SK-N-DZ (cell line): Measurements from ENCODE around the gene BCL11B.

Source experiments
- DNase-seq: peaks from one replicate; pipeline ENCODE4 v3.0.0-alpha.2; 2015; ENCODE audit warnings: low spot score

BCL11B gene

DNA sequence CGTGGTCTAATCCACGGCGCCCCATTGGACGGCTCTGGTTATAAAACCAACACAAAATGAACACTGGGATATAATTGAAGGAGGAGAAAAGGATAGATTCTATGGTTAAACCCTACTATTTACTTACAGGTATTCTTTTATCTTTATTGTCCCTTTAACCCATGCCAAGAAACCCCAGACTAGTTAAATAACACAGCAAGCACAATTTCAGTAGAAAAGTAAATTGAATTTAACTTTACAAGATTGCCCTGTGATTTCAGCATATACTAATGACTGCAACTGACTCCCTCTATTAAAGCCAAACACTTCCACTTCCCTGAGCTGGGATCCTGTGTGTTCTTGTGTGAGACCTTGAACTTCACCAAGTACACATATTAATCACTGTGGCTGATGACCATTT is 45.3 kb downstream of the BCL11B start:
- no peak for DNase-seq

DNA sequence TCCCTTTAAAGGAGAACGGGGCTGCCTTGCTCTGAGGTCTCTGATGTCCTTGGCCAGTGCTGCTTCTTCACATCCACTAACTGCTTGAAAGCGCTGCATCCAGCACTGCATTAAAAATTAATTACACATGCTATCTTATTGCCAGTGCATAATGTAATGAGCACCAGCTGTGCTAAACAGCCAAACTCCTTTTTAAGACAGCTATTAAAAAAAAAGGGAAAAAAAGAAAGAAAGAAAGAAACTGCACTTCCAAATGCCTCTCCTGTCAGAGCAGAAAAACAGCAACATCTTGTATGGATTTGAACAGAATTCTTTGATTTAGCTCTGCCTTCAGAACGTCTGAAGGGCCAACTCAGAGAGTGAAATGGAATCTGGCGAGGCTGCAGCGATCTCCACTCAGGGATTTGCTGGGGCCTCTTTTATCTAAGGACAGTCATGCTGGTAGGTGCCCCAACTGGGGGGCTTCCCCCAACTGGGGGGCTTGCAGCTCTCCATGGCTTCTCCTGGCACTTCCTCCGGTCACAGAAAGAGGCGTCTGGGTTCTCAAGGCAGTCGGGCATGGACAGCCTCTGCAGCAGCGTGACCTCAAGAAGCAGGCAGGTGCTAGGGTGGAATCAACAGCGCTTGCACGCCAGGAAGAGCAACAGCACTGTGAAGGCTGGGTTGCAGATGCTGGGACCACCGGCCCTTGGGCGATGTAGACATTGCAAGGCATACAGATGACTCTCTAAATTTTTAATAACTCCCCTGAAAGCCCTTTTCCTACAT is 46.4 kb downstream of the BCL11B start:
- DNase-seq = no peak

GRCh38 chr14:99224948-99225347 is 47.0 kb downstream of the BCL11B start:
- no peak for DNase-seq

DNA sequence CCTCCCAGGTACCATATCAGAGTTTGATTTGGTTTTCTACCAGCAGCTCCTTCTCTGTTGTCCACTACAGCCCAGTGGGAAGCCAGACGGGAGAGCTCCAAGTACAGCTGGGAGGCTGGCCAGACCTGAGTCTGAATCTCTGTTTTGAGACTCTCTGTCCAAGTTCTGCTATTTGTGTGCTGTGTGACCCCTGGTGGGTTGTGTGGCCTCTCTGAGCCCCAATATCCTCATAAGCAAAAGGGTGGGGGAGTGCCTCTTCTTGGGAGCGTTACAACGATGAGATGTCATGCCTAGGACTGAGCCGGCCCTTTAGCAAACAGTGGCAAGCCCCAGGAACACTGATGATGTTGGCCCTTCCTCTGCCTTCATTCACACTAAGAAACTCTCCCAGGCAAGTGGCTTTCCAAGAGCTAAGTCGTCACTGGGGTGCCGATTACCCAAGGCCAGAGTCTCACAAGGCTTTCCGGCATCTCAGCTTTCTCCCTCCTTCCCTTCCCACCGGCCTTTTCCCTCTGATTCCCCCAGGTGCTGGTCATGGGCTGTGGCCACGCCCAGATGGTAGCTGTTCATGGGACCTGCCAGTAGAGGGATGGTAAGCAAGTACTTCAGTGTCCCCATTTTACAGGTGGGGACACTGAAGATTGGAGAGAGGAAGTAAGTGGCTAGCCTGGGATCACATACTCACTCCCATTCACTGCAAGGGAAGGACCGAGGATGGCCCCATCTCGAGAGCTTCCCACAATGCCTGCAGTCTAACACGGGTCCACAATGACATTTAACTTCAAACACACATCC is 47.7 kb downstream of the BCL11B start:
- no peak for DNase-seq

- DNase-seq = no peak
Measured at GRCh38 chr14:99221445-99221844, 50.6 kb downstream of the BCL11B start.

GRCh38 chr14:99217066-99217955 is 54.7 kb downstream of the BCL11B start:
- no peak for DNase-seq

- DNase-seq = no peak
Measured at GRCh38 chr14:99216191-99216590, 55.8 kb downstream of the BCL11B start.

GRCh38 chr14:99215277-99215676 is 56.7 kb downstream of the BCL11B start:
- DNase-seq = no peak

DNA sequence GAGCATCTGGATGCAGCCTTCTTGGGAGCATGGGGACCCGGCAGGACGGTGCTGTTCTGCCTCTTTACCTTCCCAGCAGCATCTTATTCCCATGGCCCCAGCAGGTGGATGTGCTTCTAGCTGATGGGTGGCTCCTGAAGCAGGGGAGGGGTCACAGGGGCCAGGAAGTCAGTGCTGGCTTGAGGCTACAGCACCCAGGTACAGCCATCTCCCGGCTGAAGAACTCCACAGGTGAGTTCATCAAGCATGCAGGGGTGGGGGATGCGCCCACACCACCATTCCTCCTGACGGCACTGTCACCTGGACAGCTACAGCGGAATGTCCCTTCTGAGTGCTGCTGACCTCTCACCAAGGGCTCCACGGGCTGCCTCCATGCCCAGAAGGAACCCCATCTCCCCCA is 57.3 kb downstream of the BCL11B start:
- DNase-seq = no peak

DNA sequence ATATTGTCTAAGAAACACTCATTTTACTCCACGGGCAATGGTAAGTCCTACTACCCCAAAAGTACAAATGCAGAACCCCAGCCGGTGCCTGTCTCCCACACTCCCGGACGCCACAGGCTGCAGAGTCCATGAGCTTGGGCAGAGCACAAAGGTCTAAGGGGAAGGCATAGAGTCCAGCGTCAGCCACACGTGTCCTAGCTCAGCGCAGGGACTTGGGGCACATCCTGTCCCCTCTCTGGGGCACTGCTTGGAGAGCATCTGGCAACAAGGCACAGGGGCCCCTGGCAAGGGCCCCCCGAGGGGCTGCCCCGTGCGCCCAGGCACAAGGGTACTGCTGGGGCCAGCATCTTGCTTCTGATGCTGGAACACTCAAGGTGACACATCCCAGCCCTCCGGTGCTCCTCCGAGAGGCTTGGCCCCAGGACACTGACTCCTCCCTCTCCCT is 58.4 kb downstream of the BCL11B start:
- no peak for DNase-seq

DNA sequence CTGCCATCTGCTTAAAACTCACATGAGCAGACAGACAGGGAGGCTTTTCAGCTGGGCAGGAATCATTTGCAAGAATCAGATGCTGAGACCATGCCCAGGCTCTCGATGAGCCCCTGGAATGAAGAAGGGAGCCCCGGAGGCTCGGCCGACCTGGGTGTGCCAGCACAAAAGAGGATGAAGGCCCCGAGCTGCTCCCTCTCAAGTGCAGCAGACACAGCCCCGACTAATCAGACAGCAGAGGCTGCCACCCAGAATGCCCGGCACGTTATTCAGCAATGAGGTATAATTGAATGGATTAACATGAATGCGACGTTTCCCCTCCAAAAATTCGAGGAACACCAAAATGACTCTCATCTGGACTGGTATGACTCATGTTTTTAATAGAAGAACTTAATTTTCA is 58.9 kb downstream of the BCL11B start:
- DNase-seq = no peak

GRCh38 chr14:99212646-99213045 is 59.4 kb downstream of the BCL11B start:
- DNase-seq = no peak

DNA sequence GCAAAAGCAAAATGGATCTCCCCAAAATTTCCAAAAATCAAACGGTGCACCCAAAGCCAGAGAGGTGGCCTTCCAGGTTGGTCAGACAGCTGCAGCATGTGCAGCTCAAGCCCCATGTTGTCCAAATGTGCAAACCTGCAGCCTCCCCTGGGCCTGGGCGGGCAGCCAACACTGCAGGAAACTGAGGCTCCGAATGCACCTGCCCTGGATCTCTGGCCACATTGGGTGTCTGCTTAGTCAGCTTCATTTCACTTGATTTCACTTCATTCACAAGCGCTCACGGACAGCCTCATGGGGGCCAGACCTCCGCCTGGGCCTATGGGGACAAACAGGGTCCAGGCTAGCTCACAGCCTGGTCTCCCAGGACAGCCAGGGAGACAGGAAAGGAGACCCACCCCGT is 59.8 kb downstream of the BCL11B start:
- no peak for DNase-seq

GRCh38 chr14:99211410-99211809 is 60.6 kb downstream of the BCL11B start:
- no peak for DNase-seq

DNA sequence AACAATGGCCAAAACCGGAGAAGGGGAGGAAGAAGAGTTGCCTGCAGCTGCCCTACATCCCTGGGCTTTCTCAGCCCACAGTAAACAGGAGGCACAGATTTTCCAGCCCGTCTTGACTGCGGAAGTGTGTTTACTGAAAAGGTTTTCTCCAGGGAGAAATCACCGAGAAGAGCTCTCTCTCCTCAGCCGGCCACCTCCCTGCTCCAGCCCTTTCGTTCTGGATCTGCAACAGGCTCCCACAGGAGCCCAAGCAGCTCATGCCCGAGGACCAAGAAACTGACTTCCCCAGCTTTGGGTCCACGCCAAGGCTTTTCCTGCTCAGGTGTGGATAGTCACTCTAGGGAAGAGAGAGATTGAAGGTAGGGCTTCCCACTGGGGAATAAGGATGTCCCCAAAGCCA is 61.7 kb downstream of the BCL11B start:
- DNase-seq = no peak

- no peak for DNase-seq
Measured at GRCh38 chr14:99209409-99209808, 62.6 kb downstream of the BCL11B start.

GRCh38 chr14:99208318-99208717 is 63.7 kb downstream of the BCL11B start:
- DNase-seq = no peak

GRCh38 chr14:99207456-99207855 is 64.5 kb downstream of the BCL11B start:
- no peak for DNase-seq

DNA sequence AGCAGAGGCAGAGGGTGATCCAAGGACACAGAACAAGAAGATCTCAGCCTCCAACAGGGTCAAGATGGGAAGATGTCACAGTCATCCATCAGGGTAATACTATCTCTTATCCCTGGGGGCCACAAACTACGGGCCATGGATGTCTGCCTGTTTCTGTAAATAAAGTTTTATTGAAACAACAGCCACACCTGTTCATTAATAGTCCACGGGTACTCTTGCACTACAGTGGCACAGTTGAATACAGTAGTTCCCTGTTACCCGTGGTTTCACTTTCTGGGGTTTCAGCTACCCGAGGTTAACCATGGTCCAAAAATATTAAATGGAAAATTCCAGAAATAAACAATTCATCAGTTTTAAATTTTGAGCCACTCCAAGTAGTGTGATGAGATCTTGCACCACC is 65.9 kb downstream of the BCL11B start:
- no peak for DNase-seq

GRCh38 chr14:99205086-99205688 is 66.8 kb downstream of the BCL11B start:
- no peak for DNase-seq

DNA sequence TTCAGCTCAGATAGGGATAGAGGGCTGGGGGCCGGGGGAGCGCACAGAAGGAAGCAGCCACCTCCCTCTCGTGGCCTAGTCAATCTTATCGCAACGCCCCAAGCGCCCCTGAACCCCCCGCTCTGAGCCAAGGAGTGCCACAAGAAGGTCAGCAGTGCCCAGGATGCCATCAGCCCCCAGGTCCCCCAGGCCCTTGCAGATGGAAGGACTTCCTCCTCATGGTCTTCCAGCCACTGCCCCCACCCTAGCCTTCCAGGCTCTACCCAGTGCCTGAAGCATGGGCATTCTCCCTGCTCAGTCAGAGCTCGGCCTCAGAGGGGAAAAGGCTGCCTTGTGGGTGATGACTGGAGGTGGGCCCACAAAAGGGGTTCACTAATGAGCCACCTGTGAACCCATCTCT is 68.2 kb downstream of the BCL11B start:
- no peak for DNase-seq

DNA sequence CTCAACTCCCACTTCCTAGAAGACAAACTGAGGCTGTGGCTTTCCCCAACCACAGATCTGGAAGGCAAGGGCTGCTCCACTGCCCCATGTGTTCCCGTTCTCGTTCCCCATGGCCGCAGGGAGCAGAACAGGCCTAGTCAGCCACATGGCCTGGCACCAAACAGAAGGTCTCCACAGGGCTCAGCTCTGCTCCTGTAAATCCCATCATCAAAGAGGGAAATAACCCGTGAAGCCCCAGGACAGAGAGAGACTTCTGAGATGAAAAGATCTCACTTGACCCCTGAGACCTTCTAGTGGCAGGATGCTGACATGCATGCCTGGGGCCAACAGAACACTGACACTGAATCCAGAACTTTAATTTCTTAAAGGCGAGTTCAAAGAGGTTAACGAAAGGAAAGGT is 68.9 kb downstream of the BCL11B start:
- no peak for DNase-seq
